Hair follicle dermal papilla cell (primary cell): ENCODE measurements around the gene AQP1. TPM values are rescaled to one million over a fixed set of nuclear protein-coding genes. Genes with fewer than 3 reads are reported as not detected.

ENCODE experiments used
- total RNA-seq: library from RNA; depleted of rRNA; stranded (reverse); fragments of >200 nt; gene quantifications from 2 replicates; pipeline ENCODE4 v1.2.3, GENCODE V29; 2012

AQP1 gene
- total RNA-seq, result 36.2 and 47.4 TPM in 2 replicates

DNA sequence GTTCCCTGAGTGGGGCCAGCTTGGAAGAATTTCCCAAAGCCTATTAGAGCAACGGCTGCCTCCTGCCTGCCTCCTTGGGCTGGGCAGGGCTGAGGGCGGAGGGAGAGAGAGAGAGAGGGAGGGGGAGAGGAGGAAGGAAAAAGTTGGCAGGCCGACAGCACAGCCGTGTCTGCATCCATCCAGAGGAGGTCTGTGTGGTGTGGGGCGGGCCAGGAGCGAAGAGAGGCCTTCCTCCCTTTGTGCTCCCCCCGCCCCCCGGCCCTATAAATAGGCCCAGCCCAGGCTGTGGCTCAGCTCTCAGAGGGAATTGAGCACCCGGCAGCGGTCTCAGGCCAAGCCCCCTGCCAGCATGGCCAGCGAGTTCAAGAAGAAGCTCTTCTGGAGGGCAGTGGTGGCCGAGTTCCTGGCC lies at the start of gene AQP1:
AQP1 (plus strand) TSS at position 293 of the 409 bp plus-strand sequence; CDS start at position 350, 57 bp downstream.

GRCh38 chr7:30963842-30964241 lies 52.2 kb downstream of the AQP1 start, which contains the start of gene GHRHR:
TSS of gene GHRHR (plus strand) at chr7:30963953. CDS start at chr7:30964069, 116 bp downstream.

Other genes starting within 250 kb of the AQP1 start
- gene CRHR2, start 229.4 kb upstream of the AQP1 start, total RNA-seq, result not detected in 2 replicates
- 0.97 and 1.5 TPM in 2 replicates for gene INMT, start 159.7 kb upstream of the AQP1 start, total RNA-seq
- gene MINDY4, start 140.4 kb upstream of the AQP1 start, total RNA-seq, result 14.2 and 14.8 TPM in 2 replicates
- gene GHRHR, start 52.1 kb downstream of the AQP1 start, total RNA-seq, result not detected in 2 replicates
- not detected in 2 replicates for gene ADCYAP1R1, start 140.5 kb downstream of the AQP1 start, total RNA-seq